DMS 273 treated with DMSO at 0.1 percent for 48 hours (cell line): ENCODE measurements around the gene RBM15B.

Source experiments
- DNase-seq: peaks from one replicate; lab custom pipeline; 2025; lab: John Stamatoyannopoulos, UW

The RBM15B gene

DNA sequence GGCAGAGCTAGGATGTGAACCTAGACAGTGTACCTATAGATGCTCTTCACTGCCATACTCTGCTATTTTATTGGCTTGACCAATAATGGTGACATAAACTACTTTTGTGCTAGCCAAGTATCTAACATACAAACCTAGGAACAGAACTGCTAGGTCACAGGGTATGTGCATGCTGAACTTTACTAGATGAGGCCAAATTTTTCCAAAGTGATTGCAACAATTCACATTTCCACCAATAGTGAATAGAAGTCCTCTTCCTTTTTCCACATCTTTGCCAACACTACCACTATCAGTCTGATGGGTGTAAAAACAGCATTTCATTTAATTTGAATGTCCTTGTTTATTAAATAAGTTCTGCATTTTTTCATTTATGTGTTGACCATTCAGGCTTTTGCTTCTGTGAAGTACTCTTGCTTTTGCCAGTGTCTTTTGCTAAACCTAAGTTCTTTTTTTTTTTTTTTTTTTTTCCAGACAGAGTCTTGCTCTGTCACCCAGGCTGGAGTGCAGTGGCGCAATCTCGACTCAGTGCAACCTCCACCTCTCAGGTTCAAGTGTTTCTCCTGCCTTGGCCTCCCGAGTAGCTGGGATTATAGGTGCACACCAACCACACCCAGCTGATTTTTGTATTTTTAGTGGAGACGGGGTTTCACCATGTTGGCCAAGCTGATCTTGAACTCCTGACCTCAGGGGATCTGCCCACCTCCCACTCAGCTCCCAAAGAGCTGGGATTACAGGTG, 54.6 kb downstream of the RBM15B start:
- DNase-seq: no peak
